K562 (cell line): ENCODE data around the gene LCN15. TPM values are rescaled to one million over a fixed set of nuclear protein-coding genes. Genes with fewer than 3 reads are reported as not detected.

Experiments
- ARHGAP35 ChIP-seq: fragments of 450-650 bp; IDR thresholded peaks from 2 replicates; pipeline ENCODE4 v1.6.1; 2018; ENCODE audit not compliant: partially characterized antibody
- BMI1 ChIP-seq: fragments of 150-350 bp; IDR thresholded peaks from 2 replicates; pipeline ENCODE4 v1.6.1; 2014; ENCODE audit warnings: low read length
- CBX8 ChIP-seq: fragments of 200-600 bp; sonication (generic); IDR thresholded peaks from 2 replicates; pipeline ENCODE4 v1.6.1; 2012; ENCODE audit warnings: borderline replicate concordance, mixed run types, low read depth, mild to moderate bottlenecking, moderate library complexity, mixed read lengths, low read length, control low read depth, inconsistent platforms; ENCODE audit not compliant: poor library complexity, severe bottlenecking; ENCODE audit errors: extremely low read depth
- CTCF ChIP-seq, 3 experiments: IDR thresholded peaks in 2 of 3; conservative IDR thresholded peaks in 1 of 3; 2 replicates each; pipeline ENCODE4 v1.5.1; 2011 to 2012; ENCODE audit warnings: low read length in 3 of 3, mild to moderate bottlenecking in 3 of 3, control low read depth in 2 of 3, improper control_type of control experiment in 1 of 3, inconsistent platforms in 1 of 3, low read depth in 1 of 3, mixed read lengths in 1 of 3, moderate library complexity in 1 of 3; ENCODE audit not compliant: insufficient read depth in 2 of 3
- ETS1 ChIP-seq: conservative IDR thresholded peaks from 2 replicates; pipeline ENCODE4 v1.6.1; 2011; ENCODE audit warnings: low read depth, mild to moderate bottlenecking, low read length; ENCODE audit not compliant: control insufficient read depth
- FOXJ2 ChIP-seq: fragments of 200-800 bp; sonication (Bioruptor generic); IDR thresholded peaks from 2 replicates; pipeline ENCODE4 v1.6.1; 2016; ENCODE audit warnings: missing genetic modification characterization, missing compliant biosample characterization
- GTF2B ChIP-seq: IDR thresholded peaks from 2 replicates; pipeline ENCODE4 v1.6.1; 2011; ENCODE audit not compliant: insufficient read length; ENCODE audit errors: extremely low read depth
- SREBF2 ChIP-seq: sonication (generic); formaldehyde crosslinking; IDR thresholded peaks from 2 replicates; pipeline ENCODE4 v1.4.0; 2020; ENCODE audit warnings: mild to moderate bottlenecking, missing genetic modification reagents
- TFE3 ChIP-seq: fragments of 450-650 bp; formaldehyde crosslinking; IDR thresholded peaks from 2 replicates; pipeline ENCODE4 v1.4.0; 2020; ENCODE audit warnings: mild to moderate bottlenecking, mixed read lengths
- YY1 ChIP-seq, 3 experiments: IDR thresholded peaks; 2 replicates each; pipeline ENCODE4 v1.6.1; 2011; ENCODE audit warnings: low read length in 2 of 3, mild to moderate bottlenecking in 2 of 3, moderate library complexity in 2 of 3, borderline replicate concordance in 1 of 3, control low read depth in 1 of 3, low read depth in 1 of 3; ENCODE audit not compliant: insufficient read depth in 3 of 3, insufficient replicate concordance in 2 of 3, control insufficient read depth in 1 of 3, insufficient read length in 1 of 3; ENCODE audit errors: extremely low read depth in 1 of 3
- ZBTB9 ChIP-seq: fragments of 450-650 bp; formaldehyde crosslinking; IDR thresholded peaks from 2 replicates; pipeline ENCODE4 v1.4.0; 2020; ENCODE audit warnings: mild to moderate bottlenecking, moderate library complexity
- ZFP91 ChIP-seq: sonication (generic); formaldehyde crosslinking; IDR thresholded peaks from 2 replicates; pipeline ENCODE4 v1.8.0; 2022; ENCODE audit warnings: mild to moderate bottlenecking, missing genetic modification reagents
- ZNF143 ChIP-seq: sonication (generic); formaldehyde crosslinking; IDR thresholded peaks from 2 replicates; pipeline ENCODE4 v1.9.0; 2022; ENCODE audit warnings: mild to moderate bottlenecking, missing genetic modification reagents
- ZNF398 ChIP-seq: fragments of 250-450 bp; sonication (Bioruptor Pico); IDR thresholded peaks from 2 replicates; pipeline ENCODE4 v1.8.0; 2021; ENCODE audit warnings: moderate library complexity, mild to moderate bottlenecking, inconsistent platforms
- polyA plus RNA-seq, 8 experiments: library from polyadenylated mRNA; depleted of rRNA in 4 of 8; stranded (reverse) in 5 of 8; unstranded in 3 of 8; fragments of >200 nt; fragmentation: Nextera tagmentation in 2 of 8; fragmentation: Illumina TruSeq in 1 of 8; extraction: Ambion mirVana in 2 of 8; extraction: Trizol in 1 of 8; gene quantifications; 2 replicates each; pipeline versions ENCODE4 v1.2.1 to v1.2.3, GENCODE V29; 2011 to 2014; ENCODE audit warnings: inconsistent platforms in 1 of 8, missing spikeins in 1 of 8
- total RNA-seq, 7 experiments: library from RNA; depleted of rRNA in 6 of 7; stranded (reverse); fragments of >200 nt in 6 of 7; fragmentation: Illumina TruSeq in 2 of 7; extraction: Trizol in 2 of 7; gene quantifications; 2 replicates each; pipeline versions ENCODE4 v1.2.1 to v1.2.3, GENCODE V29; 2011 to 2021; ENCODE audit warnings: low replicate concordance in 1 of 7

LCN15 gene
- total and polyA plus RNA-seq, 9 of the 15 experiments (the other 6 are each of a cell fraction or from before 2014, with no cell fraction given): 0.66 TPM; not detected in 8

GRCh38 chr9:136723362-136723976, 40.8 kb downstream of the LCN15 start (continued):
- TF ChIP-seq GTF2B: no peak
- no peak for TF ChIP-seq ARHGAP35
- no peak for TF ChIP-seq TFE3 (CRISPR knock-in tag)
- no peak for TF ChIP-seq ZNF398 (CRISPR knock-in tag)
- 0 out of 2 replicates have a peak, but pooled peaks have one; percentile 4 for TF ChIP-seq ETS1
- no peak for TF ChIP-seq SREBF2
- TF ChIP-seq BMI1: no peak
- TF ChIP-seq CBX8: no peak
- peak in 2 of 3 experiments; percentile 26 to 75 for TF ChIP-seq YY1 (IDR thresholded peaks at IDR 0.05; ENCODE audit: borderline replicate concordance in 1 of 3, control insufficient read depth in 1 of 3, extremely low read depth in 1 of 3, insufficient read depth in 3 of 3, insufficient read length in 1 of 3, insufficient replicate concordance in 2 of 3, low read depth in 1 of 3, low read length in 2 of 3)
- TF ChIP-seq CTCF (IDR thresholded peaks at IDR 0.05 in 2 of 3, conservative IDR thresholded peaks at IDR 0.05 in 1 of 3; ENCODE audit: insufficient read depth in 2 of 3, low read depth in 1 of 3, low read length in 3 of 3): no peak
- TF ChIP-seq ZBTB9 (CRISPR knock-in tag): no peak
- TF ChIP-seq ZNF143 (CRISPR knock-in tag): no peak
- TF ChIP-seq FOXJ2: no peak
- no peak for TF ChIP-seq ZFP91 (CRISPR knock-in tag)
